ENCODE results near the gene CENPM. TPM values are rescaled to one million over a fixed set of nuclear protein-coding genes. Genes with fewer than 3 reads are reported as not detected.

The CENPM gene
- total and polyA plus RNA-seq, 2 experiments from 2014 or later = 50.0 to 61.6 TPM

DNA sequence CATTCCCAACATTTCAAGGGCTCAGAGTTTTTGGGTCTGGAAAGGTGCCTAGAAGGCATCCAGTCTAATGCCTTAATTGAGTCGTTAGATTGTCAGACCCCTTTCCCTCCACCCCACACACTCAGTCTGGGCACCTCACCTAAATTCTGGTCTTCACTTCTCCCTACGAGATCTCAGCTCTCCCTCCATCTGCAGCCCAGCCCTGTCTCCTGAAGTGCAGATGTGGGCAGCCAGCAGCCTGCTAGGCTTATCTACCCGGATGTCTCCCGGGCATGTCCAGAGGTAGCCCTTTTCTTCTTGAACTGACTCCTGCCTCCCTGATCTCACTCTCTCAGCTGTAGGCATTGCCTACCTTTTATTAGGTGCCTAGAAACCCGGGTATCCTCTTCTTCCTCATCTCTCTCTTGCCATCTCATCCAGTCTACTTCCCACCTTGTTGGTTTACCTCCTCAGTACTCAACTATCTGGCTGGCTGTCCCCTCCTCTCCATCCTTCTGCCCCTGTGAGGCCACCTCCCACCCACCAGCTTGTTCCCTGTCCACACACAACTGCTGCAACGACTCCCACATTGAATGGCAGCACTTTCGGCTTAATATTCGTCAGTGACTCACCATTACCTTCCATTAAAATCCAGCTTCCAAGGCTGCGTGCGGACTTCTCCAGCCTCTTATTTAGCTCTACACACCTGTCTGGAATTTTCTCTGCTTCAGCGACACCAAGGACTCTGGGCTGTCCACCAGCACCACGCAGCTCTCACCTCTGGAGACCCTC lies 28.5 kb upstream of the CENPM start (continued):
- TF ChIP-seq, protein P1, sequence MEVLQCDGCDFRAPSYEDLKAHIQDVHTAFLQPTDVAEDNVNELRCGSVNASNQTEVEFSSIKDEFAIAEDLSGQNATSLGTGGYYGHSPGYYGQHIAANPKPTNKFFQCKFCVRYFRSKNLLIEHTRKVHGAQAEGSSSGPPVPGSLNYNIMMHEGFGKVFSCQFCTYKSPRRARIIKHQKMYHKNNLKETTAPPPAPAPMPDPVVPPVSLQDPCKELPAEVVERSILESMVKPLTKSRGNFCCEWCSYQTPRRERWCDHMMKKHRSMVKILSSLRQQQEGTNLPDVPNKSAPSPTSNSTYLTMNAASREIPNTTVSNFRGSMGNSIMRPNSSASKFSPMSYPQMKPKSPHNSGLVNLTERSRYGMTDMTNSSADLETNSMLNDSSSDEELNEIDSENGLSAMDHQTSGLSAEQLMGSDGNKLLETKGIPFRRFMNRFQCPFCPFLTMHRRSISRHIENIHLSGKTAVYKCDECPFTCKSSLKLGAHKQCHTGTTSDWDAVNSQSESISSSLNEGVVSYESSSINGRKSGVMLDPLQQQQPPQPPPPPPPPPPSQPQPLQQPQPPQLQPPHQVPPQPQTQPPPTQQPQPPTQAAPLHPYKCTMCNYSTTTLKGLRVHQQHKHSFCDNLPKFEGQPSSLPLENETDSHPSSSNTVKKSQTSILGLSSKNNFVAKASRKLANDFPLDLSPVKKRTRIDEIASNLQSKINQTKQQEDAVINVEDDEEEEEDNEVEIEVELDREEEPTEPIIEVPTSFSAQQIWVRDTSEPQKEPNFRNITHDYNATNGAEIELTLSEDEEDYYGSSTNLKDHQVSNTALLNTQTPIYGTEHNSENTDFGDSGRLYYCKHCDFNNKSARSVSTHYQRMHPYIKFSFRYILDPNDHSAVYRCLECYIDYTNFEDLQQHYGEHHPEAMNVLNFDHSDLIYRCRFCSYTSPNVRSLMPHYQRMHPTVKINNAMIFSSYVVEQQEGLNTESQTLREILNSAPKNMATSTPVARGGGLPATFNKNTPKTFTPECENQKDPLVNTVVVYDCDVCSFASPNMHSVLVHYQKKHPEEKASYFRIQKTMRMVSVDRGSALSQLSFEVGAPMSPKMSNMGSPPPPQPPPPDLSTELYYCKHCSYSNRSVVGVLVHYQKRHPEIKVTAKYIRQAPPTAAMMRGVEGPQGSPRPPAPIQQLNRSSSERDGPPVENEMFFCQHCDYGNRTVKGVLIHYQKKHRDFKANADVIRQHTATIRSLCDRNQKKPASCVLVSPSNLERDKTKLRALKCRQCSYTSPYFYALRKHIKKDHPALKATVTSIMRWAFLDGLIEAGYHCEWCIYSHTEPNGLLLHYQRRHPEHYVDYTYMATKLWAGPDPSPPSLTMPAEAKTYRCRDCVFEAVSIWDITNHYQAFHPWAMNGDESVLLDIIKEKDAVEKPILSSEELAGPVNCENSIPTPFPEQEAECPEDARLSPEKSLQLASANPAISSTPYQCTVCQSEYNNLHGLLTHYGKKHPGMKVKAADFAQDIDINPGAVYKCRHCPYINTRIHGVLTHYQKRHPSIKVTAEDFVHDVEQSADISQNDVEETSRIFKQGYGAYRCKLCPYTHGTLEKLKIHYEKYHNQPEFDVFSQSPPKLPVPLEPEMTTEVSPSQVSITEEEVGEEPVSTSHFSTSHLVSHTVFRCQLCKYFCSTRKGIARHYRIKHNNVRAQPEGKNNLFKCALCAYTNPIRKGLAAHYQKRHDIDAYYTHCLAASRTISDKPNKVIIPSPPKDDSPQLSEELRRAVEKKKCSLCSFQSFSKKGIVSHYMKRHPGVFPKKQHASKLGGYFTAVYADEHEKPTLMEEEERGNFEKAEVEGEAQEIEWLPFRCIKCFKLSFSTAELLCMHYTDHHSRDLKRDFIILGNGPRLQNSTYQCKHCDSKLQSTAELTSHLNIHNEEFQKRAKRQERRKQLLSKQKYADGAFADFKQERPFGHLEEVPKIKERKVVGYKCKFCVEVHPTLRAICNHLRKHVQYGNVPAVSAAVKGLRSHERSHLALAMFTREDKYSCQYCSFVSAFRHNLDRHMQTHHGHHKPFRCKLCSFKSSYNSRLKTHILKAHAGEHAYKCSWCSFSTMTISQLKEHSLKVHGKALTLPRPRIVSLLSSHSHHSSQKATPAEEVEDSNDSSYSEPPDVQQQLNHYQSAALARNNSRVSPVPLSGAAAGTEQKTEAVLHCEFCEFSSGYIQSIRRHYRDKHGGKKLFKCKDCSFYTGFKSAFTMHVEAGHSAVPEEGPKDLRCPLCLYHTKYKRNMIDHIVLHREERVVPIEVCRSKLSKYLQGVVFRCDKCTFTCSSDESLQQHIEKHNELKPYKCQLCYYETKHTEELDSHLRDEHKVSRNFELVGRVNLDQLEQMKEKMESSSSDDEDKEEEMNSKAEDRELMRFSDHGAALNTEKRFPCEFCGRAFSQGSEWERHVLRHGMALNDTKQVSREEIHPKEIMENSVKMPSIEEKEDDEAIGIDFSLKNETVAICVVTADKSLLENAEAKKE (CRISPR knock-in tag; IDR thresholded peaks at IDR 0.05) = no peak
- TF ChIP-seq NANOG (IDR thresholded peaks at IDR 0.05; ENCODE audit: borderline replicate concordance) = no peak
- no peak for TF ChIP-seq CREB1 (CRISPR knock-in tag; IDR thresholded peaks at IDR 0.05; ENCODE audit: low read depth)
- TF ChIP-seq EZH2 (IDR thresholded peaks at IDR 0.05; ENCODE audit: low read depth, unreplicated experiment) = no peak
- no peak for TF ChIP-seq EZH2phosphoT487 (IDR thresholded peaks at IDR 0.05; ENCODE audit: unreplicated experiment)
- TF ChIP-seq ZNF114 (CRISPR knock-in tag; IDR thresholded peaks at IDR 0.05) = no peak
- no peak for TF ChIP-seq STAT1 (IDR thresholded peaks at IDR 0.05; ENCODE audit: unreplicated experiment)

DNA sequence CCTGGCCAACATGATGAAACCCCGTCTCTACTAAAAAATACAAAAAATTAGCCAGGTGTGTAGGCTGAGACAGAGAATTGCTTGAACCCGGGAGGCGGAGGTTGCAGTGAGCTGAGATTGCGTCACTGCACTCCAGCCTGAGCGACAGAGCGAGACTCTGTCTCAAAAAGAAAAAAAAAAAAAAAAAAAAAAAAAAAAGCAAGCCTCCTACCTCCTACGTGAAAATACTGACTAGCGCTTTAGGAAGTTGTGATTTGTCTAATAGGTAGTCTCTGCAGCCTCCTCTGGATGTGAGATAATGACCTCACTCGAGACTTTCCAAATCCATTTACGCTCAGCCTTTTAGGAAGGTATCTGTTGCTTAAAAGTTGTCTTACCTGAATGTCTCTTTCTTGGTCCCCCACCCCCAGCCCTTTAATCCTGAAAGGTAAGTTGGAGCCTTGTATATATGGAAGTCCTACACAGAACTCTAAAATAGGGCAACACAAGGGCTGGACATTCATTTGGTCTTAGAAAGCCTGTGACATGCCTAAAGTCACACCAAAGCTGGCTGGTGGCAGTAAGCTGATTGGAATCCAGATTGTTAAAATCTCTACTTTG lies 27.8 kb upstream of the CENPM start:
- Histone ChIP-seq H3K4me3 (no peak overlapping the region), H3K79me2 (replicated peaks; ENCODE audit: insufficient read depth) (no peaks in the 10 kb centered on the region), H3F3A (replicated peaks; ENCODE audit: low read depth) (0 out of 2 replicates have a peak, but pooled peaks cover 4% of the 10 kb centered on the region), H3K9me2 (ENCODE audit: insufficient read depth) (no peaks in the 10 kb centered on the region), H3K27me3 (ENCODE audit: insufficient read depth) (peaks cover 37% of the 10 kb centered on the region), H3K36me3 (ENCODE audit: insufficient read depth) (no peaks in the 10 kb centered on the region), H4K20me1 (replicated peaks; ENCODE audit: insufficient read depth) (no peaks in the 10 kb centered on the region; the same call in 1 of the 2 replicates), H3K27ac (ENCODE audit: low read depth) (no peak overlapping the region), H3K4me1 (ENCODE audit: insufficient read depth) (peaks cover 15% of the 10 kb centered on the region), H2AFZ (no peak overlapping the region), H3K4me2 (no peak overlapping the region)
- no peak overlapping the region for H3K27ac Mint-ChIP-seq
- H3K4me3 Mint-ChIP-seq = no peak overlapping the region
- no peaks in the 10 kb centered on the region; the same call in 2 of the 3 replicates for H3K36me3 Mint-ChIP-seq (ENCODE audit: low read depth)
- no peak for DNase-seq (ENCODE audit: low spot score)
- no peak for ATAC-seq
- H3K4me1 Mint-ChIP-seq = peaks cover 17% of the 10 kb centered on the region
- no peaks in the 10 kb centered on the region for H3K9me3 Mint-ChIP-seq
- peaks cover 34% of the 10 kb centered on the region for H3K27me3 Mint-ChIP-seq (ENCODE audit: insufficient read depth, low read depth, poor library complexity)
- TF ChIP-seq CREB1 (CRISPR knock-in tag; IDR thresholded peaks at IDR 0.05; ENCODE audit: low read depth) = no peak
- TF ChIP-seq ZNF114 (CRISPR knock-in tag; IDR thresholded peaks at IDR 0.05) = no peak
- TF ChIP-seq, protein P2, sequence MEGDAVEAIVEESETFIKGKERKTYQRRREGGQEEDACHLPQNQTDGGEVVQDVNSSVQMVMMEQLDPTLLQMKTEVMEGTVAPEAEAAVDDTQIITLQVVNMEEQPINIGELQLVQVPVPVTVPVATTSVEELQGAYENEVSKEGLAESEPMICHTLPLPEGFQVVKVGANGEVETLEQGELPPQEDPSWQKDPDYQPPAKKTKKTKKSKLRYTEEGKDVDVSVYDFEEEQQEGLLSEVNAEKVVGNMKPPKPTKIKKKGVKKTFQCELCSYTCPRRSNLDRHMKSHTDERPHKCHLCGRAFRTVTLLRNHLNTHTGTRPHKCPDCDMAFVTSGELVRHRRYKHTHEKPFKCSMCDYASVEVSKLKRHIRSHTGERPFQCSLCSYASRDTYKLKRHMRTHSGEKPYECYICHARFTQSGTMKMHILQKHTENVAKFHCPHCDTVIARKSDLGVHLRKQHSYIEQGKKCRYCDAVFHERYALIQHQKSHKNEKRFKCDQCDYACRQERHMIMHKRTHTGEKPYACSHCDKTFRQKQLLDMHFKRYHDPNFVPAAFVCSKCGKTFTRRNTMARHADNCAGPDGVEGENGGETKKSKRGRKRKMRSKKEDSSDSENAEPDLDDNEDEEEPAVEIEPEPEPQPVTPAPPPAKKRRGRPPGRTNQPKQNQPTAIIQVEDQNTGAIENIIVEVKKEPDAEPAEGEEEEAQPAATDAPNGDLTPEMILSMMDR (conservative IDR thresholded peaks at IDR 0.05; ENCODE audit: low read depth in 2 of 2) = no peak

Measured in GM23338 (cell line).